ENCODE measurements around the gene JAKMIP1.

- no peak for TF ChIP-seq SPI1 (IDR thresholded peaks at IDR 0.05; ENCODE audit: low read depth, low read length)
- no peak for TF ChIP-seq POLR2A (IDR thresholded peaks at IDR 0.05; ENCODE audit: low read depth, low read length)
- no peak for TF ChIP-seq POLR2AphosphoS5 (IDR thresholded peaks at IDR 0.05; ENCODE audit: low read depth, low read length)
- TF ChIP-seq TAF1 (IDR thresholded peaks at IDR 0.05; ENCODE audit: low read depth, low read length), result no peak
- TF ChIP-seq POU2F2 (IDR thresholded peaks at IDR 0.05; ENCODE audit: low read depth, low read length), result no peak
Observed at GRCh38 chr4:6058531-6059374, 141.6 kb downstream of the JAKMIP1 start.
